HS-27A (cell line): Measurements from ENCODE around the gene MROH7.

Source experiments
- DNase-seq: peaks from one replicate; pipeline ENCODE4 v3.0.0-alpha.2; 2012; ENCODE audit warnings: low read depth, missing footprints

Gene MROH7

DNA sequence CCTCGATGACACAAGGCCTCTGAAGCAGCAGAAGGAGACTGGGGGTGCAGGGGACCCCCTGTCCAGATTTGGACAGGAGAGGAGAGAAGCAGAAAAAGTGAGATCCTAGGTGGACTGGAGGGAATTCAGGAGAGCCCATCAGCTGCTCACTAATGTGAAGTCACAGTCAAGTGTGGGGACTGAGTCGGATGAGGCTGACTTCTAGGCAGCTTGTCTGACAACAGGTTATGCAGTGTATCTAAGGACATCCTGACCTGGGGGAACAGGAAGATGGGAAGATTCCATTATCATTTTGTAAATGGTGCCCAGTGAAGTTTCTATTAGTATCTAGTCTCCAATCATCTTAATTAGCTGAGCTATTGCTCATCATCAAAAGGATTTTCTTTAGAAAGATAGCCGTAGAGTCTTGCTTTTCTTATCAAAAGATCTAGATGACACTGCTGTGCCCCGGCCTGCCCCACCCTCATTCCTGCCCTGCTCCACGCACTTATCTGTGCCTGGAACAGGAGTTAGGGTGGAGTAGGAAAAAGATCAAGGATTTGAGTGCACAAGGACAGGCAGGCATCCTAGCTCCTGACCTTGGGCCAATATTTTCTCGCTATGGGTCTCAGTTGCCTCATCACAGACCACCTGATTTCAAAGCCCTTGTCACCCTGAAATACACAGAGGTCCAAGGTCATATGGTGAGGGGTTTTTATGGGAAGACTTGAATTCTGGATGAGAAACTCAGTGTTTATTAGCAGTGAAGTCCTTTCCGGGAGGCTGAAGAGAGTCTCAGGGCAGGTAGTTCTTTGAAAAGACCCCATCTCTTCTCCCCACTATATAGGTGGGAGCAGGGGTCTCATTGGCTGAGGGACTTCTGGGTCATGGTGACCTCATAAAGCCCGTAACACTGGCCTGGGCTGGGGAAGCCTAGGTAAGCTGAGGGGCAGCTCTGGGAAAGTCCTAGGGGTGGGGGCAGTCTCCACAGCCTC is at the start of gene MROH7:
Gene MROH7, plus strand, starts transcription at position 924 of the 974 bp plus-strand sequence. CDS start 11,141 bp downstream, outside the sequence.
- no peak for DNase-seq

DNA sequence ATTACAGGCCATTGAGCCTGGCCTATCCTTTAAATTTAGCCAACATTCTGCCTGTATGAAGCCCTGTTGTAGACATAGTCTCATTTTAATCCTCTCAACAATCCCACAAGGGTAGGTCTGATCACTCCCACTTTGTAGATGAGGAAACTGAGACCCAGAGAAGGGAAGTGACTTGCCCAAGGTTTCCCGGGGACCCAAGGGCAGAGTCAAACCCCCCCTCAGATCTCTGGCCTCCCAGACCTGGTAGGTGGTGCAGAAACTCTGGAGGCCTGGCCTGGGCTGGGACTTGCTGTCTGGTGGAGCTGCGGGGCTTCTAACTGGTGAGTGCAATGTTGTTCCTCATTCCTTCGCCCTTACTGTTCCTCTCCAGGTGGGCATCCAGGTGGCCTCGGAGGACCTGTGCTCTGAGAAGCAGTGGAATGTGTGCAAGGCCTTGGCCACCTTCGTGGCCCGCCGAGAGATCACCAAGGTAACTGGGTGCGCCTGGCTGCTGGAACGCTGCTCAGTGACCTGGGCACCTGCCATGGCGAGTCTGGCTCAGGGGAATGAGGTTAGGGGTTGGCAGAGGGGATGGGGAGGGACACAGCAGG is 47.9 kb upstream of the MROH7 start:
- no peak for DNase-seq

DNA sequence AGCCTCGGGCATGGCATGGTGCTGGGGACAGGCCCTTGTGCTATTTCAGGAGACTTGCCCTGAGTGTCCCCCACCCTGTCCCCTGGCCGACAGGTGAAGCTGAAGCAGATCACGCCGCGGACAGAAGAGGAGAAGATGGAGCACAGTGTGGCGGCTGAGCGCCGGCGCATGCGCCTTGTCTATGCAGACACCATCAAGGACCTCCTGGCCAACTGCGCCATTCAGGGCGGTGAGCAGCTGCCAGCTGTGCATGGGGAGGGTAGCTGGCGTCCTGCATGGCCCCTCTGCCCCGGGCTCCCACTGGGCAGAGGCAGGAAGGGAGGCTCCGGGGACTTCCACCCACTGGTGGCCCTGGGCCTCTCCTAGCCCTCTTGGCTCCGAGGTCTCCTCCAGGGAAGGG is 47.1 kb upstream of the MROH7 start:
- DNase-seq = no peak

DNA sequence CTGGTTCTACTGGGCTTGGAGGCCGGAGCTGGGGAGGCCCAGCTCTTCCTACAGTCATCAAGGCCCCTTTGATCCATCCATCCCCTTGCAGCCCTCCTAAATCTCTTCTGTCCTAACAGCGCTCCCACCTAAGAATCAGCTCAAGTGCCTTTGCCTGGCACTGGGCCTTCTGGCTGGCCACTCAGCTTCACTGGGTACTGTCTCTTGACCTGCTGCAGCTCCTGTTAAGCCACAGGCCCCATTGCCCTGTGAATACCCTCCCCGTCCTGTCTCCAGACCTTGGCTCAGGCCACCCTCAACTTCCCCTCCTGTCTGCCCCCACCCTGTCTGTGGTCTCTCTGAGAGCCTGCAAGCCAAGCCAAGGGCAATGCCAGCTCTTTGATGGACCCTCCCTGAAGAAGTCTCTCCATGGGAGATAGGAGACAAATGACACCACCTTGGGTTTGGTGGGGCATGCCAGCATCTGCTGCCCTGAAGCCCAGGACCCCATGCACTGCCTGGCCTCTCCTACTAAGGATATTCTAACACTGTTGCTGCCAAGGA is 45.6 kb upstream of the MROH7 start:
- no peak for DNase-seq

DNA sequence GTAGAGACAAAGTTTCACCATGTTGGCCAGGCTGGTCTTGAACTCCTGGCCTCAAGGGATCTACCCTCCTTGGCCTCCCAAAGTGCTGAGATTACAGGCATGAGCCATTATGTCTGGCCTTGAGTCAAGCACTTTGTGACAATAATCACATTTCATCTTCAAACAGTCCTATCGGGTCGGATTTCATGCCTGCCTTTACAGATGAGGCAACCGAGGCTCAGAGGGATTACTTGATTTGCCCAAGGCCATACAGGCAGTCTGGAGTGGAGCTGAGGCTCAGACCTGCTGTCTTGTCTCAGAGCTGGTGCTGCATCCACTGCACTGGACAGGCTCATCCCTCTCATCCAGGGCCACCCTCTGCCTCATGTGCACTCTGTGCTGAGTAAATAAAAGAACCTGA is 44.8 kb upstream of the MROH7 start:
- no peak for DNase-seq

DNA sequence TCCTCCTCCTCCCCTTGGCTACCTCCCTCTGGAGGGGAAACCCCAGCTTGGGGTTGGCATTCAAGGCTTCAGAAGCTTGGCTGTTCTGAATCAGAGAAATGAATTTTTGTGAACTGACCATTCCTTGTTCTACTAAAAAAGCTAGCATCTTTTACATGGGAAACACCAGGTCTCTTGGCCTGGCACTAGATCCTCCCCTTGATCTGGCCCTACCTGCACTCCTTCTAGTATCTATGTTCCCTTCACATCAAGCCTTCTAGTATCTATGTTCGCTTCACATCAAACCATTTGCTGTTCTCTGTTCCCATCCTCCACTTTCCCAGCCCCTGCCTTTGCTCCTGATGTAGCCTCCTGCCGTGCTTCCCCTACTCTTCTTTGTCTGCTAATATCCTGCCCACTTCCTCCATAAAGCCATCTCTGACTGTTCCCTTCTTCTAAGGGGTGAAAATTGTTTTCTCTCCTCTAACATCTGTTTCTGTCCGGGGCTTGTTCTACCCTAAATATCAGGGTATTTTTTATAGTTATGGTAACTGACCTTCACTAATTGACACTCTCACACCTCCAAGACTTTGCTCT is 44.0 kb upstream of the MROH7 start:
- DNase-seq = no peak

DNA sequence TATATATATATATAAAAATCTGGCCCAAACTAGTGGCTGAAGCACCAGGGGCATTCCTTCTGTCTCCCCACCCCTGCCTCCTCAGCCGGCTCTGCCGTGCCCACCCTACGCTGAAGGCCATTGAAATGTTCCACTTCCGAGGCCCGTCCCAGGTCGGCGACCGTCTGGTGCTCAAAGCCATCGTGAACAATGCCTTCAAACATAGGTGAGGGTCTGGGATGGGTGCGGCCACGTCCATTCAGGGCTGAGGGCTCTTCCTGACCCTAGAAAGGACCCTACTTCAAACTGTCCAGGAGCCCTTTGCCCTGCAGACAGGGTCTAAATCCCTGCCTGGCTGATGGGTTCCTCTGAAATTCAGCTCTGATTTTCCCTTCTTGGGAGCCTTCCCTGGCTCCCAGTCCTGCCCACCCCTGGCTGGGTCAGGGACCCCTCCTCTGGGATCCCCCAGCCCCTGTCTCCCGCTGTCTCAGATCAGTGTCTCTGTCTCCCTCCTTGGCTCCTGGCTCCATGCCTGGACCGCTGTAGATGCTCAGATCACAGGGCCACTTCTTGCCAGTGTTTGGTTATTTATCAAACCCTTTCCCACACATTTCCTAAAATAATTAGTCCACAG is 42.3 kb upstream of the MROH7 start:
- no peak for DNase-seq

DNA sequence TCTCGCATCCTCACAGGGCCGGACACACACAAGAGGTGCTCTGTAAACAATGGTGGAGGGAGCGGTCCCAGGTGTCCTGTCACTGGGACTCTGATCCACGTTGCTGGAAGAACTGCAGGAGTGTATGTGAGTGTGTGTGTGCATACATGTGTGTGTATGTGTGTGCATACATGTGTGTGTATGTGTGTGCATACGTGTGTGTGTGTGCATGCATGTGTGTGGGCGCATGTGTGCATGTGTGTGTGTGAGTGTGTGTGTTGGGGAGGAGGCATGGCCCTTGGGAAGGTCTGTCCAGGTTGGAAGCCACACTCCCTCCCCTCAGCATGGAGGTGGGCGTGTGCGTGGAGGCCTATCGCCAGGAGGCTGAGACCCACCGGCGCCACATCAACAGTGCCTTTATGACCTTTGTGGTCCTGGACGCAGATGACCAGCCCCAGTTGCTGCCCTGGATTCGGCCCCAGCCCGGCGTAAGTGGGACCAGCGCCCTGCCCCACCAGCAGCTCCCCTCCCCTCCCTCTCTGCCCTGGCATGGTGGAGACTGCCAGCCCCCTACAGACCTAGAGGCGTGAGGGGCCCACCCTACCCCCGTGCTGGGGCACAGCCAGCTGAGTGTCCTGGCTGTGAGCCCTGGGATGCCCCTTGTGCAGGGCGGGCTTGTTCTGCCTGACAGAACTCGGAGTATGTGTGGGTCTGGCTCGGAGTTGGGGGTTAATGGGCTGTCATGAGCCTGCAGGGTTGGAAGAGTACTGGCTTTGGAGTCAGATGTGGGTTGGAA is 40.5 kb upstream of the MROH7 start:
- DNase-seq = no peak

DNA sequence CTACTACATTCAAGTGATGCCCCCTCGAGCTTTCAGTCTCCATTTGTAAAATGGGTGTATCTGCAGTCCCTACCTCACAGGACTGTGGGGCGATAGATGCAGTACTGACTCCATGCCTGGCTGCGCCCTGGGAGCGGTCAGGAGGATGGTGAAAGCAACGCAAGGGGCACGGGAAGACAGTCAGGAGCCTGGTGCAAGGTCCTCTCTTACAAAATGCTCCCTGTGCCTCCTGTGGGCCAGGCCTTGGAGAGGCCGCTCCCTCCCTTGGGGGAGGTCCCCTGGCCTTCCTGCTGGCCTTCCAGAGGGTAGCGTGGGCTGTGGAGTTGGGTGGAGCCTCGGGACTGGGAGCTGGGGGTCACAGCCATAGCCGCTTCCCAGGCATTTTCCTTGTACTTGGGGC is 39.9 kb upstream of the MROH7 start:
- no peak for DNase-seq

DNA sequence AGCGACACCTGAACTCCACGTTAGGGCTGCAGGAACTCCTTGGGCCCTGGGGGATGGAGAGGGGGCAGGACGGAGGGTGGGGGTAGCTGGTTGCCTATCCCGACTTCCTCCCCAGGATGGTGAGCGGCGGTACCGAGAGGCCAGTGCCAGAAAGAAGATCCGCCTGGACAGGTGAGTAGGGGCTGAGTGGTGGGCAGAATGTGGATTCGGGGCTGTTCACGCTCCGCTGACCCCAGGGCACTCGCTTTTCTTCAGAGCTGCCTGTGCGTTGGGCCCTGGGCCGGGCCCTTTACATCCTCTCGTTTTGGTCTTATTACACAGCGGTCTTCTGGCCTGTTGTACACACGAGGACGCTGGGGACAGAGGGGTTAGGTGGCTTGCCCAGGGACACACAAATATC is 39.0 kb upstream of the MROH7 start:
- no peak for DNase-seq

DNA sequence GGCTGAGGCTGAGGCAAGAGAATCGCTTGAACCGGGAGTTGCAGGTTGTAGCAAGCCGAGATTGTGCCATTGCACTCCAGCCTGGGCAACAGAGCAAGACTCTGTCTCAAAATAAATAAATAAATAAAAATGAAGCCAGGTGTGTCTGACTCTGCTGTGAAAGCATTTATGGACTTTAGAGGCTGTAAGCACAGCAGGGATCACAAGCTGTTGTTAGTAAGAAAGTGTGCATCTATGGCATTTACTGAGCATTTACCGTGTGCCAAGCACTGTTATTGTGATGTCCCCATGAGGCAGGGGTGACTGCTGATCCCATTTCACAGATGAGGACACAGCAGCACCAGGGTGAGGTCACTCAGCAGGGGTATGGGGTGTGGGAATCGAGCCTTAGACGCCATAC is 38.3 kb upstream of the MROH7 start:
- no peak for DNase-seq

DNA sequence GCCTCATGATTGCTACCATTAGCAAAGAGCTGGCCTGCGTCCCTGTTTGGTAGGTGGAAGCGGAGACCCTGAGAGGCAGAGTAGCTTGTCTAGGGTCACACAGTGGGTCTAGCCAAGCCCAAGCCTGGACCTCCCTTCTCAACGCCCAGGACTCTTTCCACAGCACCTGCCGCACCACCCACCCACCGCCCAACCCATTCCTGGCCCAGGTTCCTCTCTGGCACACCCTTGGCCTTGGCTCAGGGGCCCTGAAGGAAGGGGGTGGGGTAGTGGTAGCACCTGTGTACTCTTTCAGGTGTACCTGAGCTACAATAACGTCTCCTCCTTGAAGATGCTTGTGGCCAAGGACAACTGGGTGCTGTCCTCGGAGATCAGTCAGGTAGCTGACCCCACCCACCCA is 37.5 kb upstream of the MROH7 start:
- DNase-seq = no peak

DNA sequence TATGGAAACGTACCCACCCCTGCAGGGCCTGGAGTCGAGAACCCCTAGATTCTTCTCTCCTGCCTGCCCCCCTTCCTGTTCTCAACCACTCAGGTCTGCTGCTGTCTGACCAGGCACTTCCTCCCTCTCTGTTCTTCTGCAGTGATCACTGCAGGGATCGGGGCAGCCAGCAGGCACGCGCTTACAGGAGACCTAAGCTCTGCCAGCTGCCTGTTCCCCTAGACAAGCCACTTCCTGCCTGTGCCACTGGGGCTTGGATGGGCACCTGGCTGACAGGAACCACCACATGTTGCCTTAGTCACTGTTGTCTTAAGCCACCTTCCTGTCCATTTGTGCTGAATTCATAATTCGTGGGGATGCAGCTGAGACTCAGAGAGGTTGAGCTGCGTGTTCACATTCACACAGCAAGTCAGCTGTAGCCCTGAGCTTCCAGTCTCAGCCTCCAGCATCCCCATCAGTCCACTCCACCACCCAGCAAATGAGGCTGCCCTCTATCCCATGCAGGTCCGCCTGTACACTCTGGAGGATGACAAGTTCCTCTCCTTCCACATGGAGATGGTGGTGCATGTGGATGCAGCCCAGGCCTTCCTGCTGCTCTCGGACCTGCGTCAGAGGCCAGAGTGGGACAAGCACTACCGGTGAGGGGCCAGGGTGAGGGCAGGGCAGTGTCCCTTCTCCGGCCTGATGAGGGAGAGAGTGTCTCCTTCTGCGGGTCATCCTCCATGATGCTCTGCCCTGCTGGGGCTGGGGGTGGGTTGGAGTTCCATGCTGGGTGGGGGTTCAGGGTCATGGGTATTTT is 36.8 kb upstream of the MROH7 start:
- no peak for DNase-seq

DNA sequence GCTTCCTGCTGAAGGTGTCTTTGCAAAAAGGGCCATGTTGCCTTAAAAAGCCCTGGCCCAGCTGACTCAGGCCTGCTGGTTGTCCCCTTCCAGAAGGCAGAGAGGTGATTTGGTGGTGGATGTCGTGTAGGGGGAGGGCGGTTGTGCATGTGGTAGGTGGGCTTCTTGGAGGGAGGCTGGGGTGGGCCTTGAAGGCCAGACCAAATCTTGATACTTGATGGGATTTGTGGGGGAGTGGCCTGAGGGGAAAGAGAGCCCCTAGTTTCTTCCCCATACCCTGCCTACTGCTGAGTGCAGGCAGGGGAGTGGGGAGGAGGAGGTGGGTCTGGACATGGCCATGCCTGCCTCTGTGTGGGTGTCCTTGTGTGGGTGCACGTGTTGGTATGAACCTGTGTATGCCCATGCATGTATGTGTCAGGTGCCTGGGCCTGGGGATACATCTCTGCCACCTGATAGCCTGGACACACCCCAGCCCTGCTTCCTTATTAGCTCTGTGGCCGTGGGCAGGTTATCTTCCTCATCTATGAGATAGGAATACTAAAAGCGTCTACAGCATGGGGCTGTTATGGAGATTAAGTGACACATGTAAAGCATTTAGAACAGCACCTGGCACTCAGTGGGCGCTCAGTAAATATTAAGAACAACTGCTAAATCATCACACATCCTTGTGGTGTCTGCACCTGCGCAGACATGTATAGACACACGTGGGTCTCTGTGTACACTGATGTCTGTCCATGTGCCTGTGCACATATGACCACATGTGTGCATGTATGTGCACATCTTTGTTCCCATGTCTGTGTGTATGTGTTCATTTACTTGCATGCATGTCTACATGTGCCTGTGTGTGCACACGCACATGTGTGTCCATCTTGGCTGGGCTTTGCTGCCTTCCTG is 35.2 kb upstream of the MROH7 start:
- no peak for DNase-seq

DNA sequence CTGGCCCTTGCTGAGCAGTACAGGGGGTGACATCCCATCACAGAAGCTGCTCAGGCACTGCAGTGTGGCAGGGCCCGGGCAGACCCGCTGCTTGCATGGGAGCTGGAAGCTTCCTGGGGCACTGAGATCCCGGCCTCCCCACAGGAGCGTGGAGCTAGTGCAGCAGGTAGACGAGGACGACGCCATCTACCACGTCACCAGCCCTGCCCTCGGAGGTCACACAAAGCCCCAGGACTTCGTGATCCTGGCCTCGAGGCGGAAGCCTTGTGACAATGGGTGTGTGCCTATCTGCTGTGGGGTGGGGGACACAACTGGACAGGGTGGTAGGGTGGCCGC is 34.6 kb upstream of the MROH7 start:
- no peak for DNase-seq

DNA sequence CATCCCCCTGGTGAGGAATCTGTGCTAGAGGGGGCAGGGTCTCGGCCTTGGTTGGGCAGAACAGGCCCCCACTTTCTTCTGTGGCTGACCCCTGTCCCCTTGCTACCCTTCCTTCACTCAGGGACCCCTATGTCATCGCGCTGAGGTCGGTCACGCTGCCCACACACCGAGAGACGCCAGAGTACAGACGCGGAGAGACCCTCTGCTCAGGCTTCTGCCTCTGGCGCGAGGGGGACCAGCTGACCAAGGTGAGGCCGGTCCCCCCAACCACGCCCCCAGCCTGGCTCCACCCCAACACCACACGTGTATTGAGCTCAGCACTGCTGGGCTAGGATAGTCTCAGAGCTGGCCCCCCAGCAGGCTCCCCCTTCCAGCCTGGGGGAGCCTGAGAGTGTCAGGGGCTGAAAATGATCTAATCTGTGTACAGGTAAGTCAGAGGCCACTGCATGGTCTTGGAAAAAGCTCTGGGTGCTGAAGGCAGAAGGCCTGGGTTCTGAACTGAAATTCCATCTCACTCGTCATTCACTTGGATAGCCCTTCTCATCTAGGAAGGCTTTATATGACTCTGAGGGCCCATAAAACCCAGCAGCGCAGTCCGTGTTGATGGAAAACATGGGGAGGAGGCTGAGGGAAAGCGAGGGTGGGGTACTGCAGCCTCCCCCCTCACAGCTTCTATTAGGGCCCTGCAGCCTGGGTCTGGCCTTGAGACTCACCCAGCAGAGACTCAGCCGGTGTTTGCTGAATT is 33.6 kb upstream of the MROH7 start:
- DNase-seq = no peak

DNA sequence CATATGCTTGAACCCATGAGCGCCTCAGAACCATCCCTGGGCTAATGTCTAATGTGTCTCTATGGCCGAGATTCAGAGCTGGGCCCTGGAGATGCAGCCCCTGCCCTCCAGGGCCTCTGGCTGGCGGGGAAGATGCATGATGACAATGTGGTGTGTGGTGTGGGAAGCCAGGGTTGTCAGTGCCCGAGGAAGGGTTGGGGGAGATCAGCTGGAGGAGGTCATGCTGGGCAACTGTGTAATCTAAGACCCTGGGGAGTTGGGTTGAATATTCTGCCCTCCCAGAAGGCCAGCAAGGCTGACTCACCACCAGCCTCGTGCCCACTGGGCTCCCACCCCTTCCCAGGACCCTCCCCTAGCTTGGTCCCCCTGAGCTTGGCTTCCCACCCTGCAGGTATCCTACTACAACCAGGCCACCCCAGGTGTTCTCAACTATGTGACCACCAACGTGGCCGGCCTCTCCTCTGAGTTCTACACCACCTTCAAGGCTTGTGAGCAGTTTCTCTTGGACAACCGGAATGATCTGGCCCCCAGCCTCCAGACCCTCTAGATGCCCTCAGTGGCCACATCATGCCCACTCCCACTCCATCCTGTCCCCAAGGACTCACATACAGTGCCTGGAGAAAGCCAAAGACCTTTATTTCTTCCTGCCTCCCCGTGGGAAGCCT is 32.9 kb upstream of the MROH7 start:
- no peak for DNase-seq

DNA sequence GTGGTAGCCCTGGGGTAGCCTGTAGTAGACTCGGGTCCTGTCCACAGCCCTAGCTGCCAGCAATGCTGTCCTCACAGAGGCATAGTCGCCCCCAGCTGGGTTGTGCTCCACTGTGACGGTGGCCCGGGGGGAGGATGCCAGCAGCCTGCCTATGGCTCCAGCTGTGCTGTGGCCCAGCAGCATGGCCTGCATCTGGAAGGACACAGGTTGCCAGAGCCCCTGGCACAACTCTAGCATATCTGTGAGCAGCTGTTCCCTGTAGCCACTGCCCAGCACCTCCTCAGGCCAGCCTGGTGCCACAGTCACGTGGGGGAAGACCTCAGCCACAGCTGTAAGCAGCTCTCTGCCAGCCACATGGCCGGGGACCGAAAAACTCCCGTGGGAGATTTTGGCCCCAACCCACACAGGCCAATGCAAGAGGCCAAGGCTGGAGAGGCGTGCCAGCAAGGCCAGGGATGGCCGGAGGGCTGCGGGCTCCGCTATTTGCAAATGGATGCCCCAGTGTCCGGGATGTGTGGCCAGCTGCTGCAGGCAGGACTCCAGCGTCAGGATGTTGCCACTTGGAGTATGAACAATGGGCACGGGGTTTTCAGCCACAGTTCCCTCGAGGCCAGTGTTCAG is 32.2 kb upstream of the MROH7 start:
- no peak for DNase-seq
